ENCODE results near the gene COL25A1.

The COL25A1 gene

DNA sequence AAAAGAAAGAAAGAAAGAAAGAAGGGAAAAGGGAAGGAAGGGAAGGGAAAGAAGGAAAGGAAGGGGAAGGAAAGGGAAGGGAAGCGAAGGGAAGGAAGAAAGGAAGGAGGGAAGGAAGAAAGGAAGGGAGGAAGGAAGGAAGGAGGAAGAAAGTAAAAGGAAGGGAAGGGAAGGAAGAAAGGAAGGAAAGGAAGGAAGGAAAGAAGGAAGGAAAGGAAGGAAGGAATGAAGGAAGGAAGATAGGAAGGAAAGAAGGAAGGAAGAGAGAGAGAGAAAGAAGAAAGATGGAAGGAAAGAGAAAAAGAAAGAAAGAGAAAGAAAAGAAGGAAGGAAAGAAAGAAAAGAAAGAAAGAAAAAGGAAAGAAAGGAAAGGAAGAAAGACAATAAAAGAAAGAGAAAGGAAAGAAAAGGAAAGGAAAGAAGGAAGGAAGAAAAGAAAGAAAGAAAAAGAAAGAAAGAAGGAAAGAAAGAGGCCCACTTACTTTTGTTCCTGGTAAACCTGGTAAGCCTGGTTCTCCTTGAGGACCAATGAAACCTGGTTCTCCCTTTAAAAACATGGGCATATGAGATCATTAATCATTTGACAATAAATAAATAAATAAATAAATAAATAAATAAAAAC lies 433.7 kb downstream of the COL25A1 start:
- DNase-seq (ENCODE audit: low read depth, low spot score): no peak

DNA sequence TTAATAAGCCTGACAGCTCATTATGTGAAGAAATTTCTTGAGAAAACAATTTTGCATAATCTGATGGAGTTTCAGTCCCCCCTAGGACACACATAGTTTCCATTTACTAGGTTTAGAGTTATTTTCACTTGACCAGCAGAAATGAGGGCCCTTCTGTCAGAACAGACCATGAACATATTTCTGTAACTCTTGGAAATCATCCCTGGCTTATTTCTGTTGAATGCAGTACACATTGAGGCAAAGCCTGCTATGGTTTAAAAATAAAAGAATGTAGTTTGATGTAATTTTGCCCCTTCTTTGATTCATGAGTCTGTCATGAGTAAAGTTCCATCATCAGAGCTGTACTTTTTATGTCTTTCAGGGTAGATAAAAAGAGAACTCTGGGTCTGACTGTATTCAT lies 435.0 kb downstream of the COL25A1 start:
- DNase-seq (ENCODE audit: low read depth, low spot score): no peak

DNA sequence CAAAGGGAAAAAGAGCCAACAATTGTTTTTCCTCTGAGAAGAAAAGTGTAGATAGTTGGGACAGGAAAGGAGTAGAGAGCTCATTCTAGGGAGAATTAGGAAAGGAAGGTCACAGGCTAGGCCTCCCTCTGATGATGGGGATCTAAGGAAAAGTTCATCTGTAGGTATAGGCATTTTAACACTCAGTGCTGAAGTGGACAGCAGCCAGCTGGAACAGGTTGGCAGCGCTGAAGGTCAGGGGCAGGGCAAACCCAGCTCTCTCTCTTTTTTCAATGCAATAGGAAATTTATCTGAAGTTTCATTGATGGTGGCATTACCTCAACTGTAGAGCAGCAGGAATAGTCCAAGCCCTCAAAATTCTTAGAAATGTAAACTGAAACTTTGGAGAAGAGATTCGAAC lies 441.1 kb downstream of the COL25A1 start:
- DNase-seq (ENCODE audit: low read depth, low spot score): no peak

- DNase-seq (ENCODE audit: low read depth, low spot score): no peak
These were observed 447.7 kb downstream of the COL25A1 start for GRCh38 chr4:108854786-108855185.

DNA sequence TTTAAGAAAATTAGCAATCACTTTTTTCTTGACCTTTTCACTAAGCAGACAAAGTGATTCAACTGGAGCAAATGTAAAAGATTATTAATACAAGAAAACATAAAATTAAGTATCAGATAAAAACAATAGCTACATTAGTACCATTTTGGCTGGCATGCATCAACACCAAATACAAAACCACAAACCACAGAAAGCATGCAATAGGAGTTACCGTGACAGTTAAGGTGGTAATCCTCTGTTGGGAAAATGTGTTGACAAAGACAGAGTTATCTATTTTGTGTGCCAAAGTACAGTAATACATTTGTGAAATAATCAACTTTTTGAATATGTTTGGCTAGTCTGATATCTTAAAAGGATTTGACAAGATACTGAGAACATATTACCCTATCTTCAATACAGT lies 449.8 kb downstream of the COL25A1 start:
- DNase-seq (ENCODE audit: low read depth, low spot score): no peak

DNA sequence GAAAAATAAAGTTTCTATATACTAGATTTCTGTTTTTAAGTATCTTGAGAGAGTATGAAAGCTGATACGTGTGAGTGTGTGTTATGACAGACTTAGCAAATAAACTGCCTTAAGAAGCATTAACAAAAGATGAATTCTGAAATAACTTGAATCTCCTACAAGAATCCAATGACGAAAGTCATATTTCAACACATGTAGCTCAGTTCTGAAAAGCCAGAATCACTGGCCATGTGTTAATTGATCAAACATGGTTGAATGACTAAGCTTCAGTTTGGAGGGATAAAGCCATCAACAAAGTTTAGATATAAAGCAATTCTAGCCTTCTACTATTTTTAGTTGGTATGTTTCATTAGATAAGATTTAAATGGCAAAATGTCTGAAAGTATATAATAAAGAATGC lies 451.1 kb downstream of the COL25A1 start:
- DNase-seq (ENCODE audit: low read depth, low spot score): no peak

DNA sequence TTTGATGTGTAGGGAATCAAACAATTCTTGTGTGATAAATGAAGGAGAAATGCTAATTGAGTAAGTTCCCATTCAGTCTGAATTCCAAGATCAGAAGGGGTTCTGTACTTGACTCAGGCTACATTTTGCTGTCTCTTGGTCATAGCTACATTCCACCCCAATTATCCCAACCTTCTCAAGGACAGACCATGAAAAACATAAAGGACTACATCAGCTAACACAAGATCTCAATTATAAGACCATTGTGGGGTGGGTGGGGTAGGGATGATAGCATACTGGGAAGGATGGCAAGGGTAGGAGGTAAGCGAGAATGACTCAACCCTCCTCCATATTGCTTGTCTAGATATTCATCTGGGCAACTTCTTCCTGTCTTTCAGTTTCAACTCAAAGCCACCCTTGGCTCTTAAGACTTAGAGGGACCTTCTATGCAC lies 452.2 kb downstream of the COL25A1 start:
- no peak for DNase-seq (ENCODE audit: low read depth, low spot score)

GRCh38 chr4:108849611-108850168 lies 452.8 kb downstream of the COL25A1 start:
- DNase-seq (ENCODE audit: low read depth, low spot score): peak; percentile 33

- DNase-seq (ENCODE audit: low read depth, low spot score): no peak
These were observed 455.9 kb downstream of the COL25A1 start for GRCh38 chr4:108846568-108846967.

DNA sequence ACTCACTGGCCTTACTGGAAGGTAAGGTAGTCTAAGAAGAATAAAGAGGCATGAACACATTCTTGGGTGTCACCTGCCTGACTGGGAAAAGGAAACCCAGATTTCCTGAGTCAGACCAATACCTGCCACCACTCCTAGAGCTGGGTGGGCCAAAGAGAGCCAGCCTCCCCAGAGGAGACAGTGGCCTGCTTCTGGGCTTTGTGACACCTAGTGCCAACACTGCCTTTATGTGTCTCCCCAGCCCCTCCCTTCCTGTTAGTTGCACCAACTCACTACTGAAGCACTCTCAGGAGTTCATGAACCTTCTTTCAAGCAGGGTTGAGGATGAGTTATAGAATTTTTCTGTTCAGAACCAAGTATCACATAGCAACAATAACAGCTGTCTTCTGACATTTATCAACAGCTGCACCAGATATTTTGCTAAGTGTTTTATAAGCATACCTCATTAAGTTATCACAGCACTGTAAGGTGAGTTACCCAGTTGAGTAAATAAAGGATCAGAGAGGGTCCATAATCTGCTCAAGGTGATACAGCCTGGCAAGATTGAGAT lies 462.0 kb downstream of the COL25A1 start:
- DNase-seq (ENCODE audit: low read depth, low spot score): no peak

GRCh38 chr4:108839333-108839732 lies 463.1 kb downstream of the COL25A1 start:
- no peak for DNase-seq (ENCODE audit: low read depth, low spot score)

- DNase-seq (ENCODE audit: low read depth, low spot score): no peak
These were observed 464.0 kb downstream of the COL25A1 start for GRCh38 chr4:108838451-108838850.

DNA sequence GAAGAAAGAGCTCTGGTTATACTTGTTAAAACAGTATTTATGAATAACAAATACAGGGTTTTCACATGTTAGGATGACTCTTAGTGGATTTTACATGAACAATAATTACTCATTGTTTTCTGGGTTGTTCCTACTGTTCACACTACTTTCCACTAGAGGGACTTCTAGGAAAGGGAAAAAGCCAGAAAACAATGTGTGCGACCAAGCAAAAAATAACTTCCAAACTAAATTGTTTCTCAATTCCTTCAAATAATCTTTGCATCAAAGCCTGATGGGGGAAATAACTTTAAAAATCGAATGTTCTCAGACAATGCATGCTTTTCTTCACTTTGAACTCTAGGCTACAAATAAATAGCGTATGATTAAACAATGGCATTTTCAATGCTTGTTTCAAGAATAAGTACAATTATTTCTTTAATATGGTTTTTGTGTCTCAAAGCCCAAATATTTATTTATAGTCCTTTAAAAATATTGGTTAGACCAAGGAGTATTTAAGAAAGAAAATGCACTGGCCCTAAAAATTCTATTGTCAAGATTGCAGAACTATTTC lies 467.5 kb downstream of the COL25A1 start:
- peak; percentile 24 for DNase-seq (ENCODE audit: low read depth, low spot score)

DNA sequence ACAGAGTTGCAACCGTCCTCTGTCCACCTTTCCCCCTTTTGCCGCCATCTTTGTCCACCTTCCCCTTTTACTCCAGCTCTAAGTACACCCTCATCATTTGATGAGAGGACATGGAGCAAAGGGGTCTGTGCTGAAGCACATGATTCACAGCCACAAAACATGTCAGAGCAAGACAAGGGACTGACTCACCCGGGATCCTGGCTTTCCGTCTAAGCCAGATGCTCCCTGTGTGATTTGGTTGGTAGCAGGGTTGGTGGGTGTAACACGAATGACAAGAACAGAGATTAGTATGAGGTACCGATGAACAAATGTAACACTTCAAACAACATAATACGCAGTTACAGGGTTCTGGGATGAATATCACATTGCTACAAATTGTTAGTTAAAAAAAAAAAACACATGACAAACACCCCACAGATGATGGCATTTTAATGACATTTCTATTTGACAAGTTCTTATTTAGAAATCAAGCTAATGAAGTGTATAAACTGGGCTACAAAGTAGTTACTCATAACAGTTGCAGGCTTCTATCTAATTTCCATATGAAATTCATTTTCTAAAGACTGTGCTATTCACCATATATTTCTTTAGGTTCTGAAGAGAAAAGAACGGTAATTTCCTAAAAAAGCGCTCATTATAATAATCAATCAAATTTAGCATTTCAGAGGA lies 468.2 kb downstream of the COL25A1 start:
- no peak for DNase-seq (ENCODE audit: low read depth, low spot score)

DNA sequence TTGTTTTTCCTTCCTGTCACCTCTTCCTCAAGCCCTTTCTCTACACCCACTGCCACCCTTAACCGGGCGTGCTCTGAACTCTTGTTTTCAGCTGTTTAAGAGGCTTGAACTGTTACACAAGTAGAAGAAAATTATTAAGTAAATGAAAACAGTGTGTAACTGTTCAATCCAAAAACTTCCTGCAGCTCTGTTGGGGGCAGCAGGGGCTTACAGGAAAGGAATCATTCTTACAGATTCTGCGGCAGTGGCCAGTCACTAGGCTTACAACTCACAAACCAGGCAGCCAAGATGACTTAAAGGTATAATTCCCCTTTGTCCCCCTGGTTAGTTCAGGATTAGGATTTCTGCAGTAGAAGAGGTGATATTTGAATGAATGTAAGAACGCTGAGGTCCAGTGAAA lies 469.4 kb downstream of the COL25A1 start:
- no peak for DNase-seq (ENCODE audit: low read depth, low spot score)

DNA sequence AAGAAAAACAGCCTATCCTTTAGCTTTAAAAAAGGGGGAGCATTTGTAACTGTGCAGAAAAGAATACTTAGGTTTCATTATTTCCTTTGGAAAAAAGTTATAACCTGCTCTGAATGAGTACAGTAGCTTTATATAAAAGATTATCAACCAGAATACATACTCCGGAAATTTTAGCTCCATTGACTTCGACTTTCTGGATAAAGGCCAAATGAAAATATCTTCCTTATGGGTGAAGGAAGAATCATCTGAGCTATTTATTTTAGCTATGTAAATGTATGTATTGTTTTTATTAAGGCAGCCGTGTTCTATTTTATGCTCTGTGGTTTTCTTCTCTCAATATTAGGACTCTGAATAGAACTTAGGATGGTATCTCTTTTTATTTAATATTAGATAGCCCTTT lies 470.6 kb downstream of the COL25A1 start:
- DNase-seq (ENCODE audit: low read depth, low spot score): no peak

DNA sequence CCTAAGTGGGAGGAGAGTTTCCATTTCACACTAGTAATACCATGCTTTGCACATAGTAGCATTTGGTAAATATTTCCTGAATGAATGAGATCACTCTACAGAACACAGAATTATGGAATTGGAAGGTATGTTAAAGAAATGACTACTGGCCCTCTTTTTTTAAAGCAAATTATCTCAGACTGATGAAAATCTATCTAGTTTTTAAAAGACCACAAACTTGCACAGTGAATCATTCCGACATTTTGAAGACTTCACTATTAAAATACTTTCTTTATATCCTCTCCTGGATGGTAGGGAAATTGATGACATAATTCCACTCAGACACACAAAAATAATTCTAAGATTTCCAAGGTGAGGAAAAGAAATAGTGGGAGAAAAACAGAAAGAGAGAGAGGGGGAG lies 471.2 kb downstream of the COL25A1 start:
- no peak for DNase-seq (ENCODE audit: low read depth, low spot score)

DNA sequence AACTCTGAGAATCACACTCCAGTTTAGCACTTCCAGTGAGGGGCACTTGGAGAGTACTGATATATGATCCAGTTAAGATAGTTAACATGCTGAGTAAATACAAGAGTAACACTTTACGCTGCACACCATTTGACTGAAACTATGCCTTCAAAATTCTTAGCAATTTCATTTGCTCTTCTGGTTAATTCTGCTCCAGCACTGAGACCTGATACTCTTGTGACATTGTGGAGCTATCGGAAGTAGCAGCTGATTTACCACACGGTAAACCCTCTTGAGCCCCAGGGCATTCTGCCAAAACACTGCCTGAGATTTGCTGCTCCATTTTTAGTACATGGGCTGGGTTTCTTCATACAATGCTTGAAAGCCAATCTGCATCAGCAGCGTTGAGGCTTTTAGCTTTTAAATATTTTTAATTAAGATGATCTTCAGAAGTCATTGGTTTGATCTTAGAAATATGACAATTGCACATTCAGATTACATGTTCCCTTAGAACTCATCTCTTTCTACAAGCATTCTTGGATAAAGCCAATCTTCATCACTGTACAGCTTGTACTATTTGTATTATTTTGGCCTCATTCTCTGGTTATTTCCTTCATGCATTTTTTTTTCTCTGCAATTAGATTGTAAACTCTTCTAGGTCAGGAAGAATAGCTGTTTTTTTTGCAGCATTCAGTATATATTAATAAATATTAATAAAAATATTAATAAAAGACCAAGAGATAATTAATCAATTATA lies 471.8 kb downstream of the COL25A1 start:
- no peak for DNase-seq (ENCODE audit: low read depth, low spot score)

DNA sequence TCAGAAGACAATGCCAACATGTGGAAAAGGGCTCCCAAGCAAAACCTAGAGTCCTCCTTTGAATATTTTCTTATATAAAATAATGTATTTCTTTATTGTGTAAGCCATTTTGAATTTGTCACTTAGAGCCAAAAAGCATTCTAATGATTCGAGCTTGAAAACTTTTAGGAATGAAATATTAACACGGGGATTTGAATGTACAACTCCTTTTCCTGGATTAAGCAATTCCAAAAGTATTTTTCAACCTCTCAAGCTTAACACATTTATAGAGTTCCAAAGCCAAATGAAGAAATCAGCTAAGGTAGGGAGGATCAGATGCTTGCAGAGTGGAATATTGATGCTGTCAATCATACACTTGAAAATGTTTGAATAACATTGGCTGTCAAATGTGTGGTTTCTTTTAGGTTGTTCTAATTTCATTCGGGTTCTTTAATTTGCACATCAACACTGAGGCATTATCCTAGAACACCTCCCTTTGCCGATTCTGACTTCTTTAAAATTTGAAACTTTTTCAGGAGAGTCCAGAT lies 472.4 kb downstream of the COL25A1 start:
- no peak for DNase-seq (ENCODE audit: low read depth, low spot score)

GRCh38 chr4:108828620-108829019 lies 473.8 kb downstream of the COL25A1 start:
- no peak for DNase-seq (ENCODE audit: low read depth, low spot score)

- DNase-seq (ENCODE audit: low read depth, low spot score): no peak
These were observed 476.7 kb downstream of the COL25A1 start for GRCh38 chr4:108825737-108826136.
